HG03045 (cell line): ENCODE results near the gene HAGH.

ENCODE experiments used
- ATAC-seq: cut with Tn5 transposase; IDR thresholded peaks from one replicate; pipeline ENCODE4 v1.9.1; 2021; ENCODE audit warnings: mild to moderate bottlenecking, moderate library complexity; ENCODE audit not compliant: unreplicated experiment

The HAGH gene

GRCh38 chr16:1765826-1766225 is 60.8 kb downstream of the HAGH start:
- no peak for ATAC-seq

- ATAC-seq, result no peak
These were observed 61.7 kb downstream of the HAGH start for GRCh38 chr16:1764971-1765370.

- no peak for ATAC-seq
These were observed 62.8 kb downstream of the HAGH start for GRCh38 chr16:1763521-1764511.

- ATAC-seq, result no peak
These were observed 63.6 kb downstream of the HAGH start for GRCh38 chr16:1762879-1763520.

GRCh38 chr16:1762196-1762878 is 64.3 kb downstream of the HAGH start:
- no peak for ATAC-seq

- ATAC-seq, result no peak
These were observed 64.9 kb downstream of the HAGH start for GRCh38 chr16:1761751-1762150.

- no peak for ATAC-seq
These were observed 65.7 kb downstream of the HAGH start for GRCh38 chr16:1760911-1761310.

- no peak for ATAC-seq
These were observed 67.1 kb downstream of the HAGH start for GRCh38 chr16:1759511-1759910.

- no peak for ATAC-seq
These were observed 67.7 kb downstream of the HAGH start for GRCh38 chr16:1758923-1759322.

- ATAC-seq, result no peak
These were observed 68.7 kb downstream of the HAGH start for GRCh38 chr16:1757714-1758461.
